Suprapubic skin (tissue), 3 donors: ENCODE results near the gene NEK6.

Experiments
- CTCF ChIP-seq, 2 donors: fragments of 200-600 bp in 1 of 2; fragments of 450-650 bp in 1 of 2; sonication (generic) in 1 of 2; IDR thresholded peaks; one replicate each; pipeline ENCODE4 v1.5.1; 2016 to 2019; ENCODE audit warnings: antibody characterized with exemption in 2 of 2, mild to moderate bottlenecking in 1 of 2, moderate library complexity in 1 of 2
- EP300 ChIP-seq: sonication (generic); formaldehyde crosslinking; IDR thresholded peaks from one replicate; pipeline ENCODE4 v1.6.1; 2017; ENCODE audit warnings: antibody characterized with exemption
- POLR2A ChIP-seq, 2 donors: fragments of 450-650 bp; IDR thresholded peaks; one replicate each; pipeline ENCODE4 v1.6.1; 2017; ENCODE audit warnings: antibody characterized with exemption in 2 of 2, mild to moderate bottlenecking in 2 of 2, moderate library complexity in 2 of 2

- TF ChIP-seq CTCF (IDR thresholded peaks at IDR 0.05) = no peak
- TF ChIP-seq POLR2A (IDR thresholded peaks at IDR 0.05) = no peak
- TF ChIP-seq EP300 = no peak
Observed at GRCh38 chr9:124239249-124240073, 18.3 kb upstream of the NEK6 start.
